Superior temporal gyrus (tissue), 1 donor: Measurements from ENCODE around the gene NMNAT2.
A peak's percentile ranks its signal among the peaks of the same experiment; 100 is the strongest.
"Not testable (repeated sequence)": the region's sequence is repeated elsewhere in the genome, so short reads cannot be mapped to it uniquely, and the experiment has no call there.

Source experiments
- DNase-seq: peaks from one replicate; pipeline ENCODE4 v3.0.0-alpha.2; 2016; ENCODE audit errors: extremely low spot score

NMNAT2 gene

GRCh38 chr1:183417772-183418491 lies at the start of gene NMNAT2:
TSS of gene NMNAT2 (minus strand) at chr1:183418380. CDS start at chr1:183418267, 113 bp downstream.
- DNase-seq, result peak; percentile 67

- DNase-seq, result no peak
Measured at GRCh38 chr1:183467687-183468086, 49.5 kb upstream of the NMNAT2 start.

GRCh38 chr1:183466781-183467180 lies 48.6 kb upstream of the NMNAT2 start:
- DNase-seq, result no peak

GRCh38 chr1:183463566-183463965 lies 45.4 kb upstream of the NMNAT2 start:
- no peak for DNase-seq

DNA sequence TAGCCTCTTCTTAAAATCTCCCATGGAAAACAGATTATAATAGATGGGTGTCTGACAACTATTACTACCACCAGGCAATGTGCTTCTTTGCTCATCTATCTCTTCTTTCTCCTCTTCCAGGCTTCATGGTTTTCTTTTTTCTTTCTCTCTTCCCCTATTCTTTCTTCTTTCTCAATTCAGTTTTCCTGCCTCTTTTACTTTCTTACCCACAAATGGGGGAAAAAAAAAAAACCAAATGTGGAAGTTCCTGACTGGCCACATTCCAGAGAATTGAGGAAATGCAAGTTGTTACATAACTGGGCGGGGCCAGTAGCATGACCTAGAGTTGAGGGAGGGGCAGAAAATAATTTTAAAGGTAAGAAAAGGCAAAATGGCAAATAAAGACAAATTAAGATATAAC lies 43.2 kb upstream of the NMNAT2 start:
- no peak for DNase-seq

- DNase-seq, result no peak
Measured at GRCh38 chr1:183460596-183460995, 42.4 kb upstream of the NMNAT2 start.

GRCh38 chr1:183457449-183457848 lies 39.3 kb upstream of the NMNAT2 start:
- DNase-seq, result no peak

GRCh38 chr1:183456826-183457225 lies 38.6 kb upstream of the NMNAT2 start:
- DNase-seq, result no peak

- DNase-seq, result no peak
Measured at GRCh38 chr1:183454377-183454776, 36.2 kb upstream of the NMNAT2 start.

- DNase-seq, result no peak
Measured at GRCh38 chr1:183450093-183450492, 31.9 kb upstream of the NMNAT2 start.

GRCh38 chr1:183449223-183449770 lies 31.1 kb upstream of the NMNAT2 start:
- DNase-seq, result no peak

DNA sequence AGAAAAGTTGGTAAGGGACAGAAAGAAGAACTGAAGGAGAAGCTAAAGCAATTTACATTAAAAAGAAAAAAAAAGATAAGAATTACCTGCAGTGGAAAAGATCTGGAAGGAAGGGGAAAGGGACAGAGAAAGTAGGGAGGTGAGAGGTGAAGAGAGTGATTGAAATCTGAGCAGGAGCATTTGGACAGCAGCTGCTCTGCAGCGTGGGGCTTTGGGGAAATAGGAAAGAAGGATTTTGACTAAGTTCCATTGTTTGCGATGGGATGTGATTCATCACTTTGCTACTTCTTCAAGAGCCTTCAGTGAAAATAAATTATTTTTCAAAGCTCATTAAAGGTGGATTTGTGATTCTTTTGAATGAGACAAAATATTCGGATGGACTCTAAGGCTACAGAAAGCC lies 26.1 kb upstream of the NMNAT2 start:
- no peak for DNase-seq

DNA sequence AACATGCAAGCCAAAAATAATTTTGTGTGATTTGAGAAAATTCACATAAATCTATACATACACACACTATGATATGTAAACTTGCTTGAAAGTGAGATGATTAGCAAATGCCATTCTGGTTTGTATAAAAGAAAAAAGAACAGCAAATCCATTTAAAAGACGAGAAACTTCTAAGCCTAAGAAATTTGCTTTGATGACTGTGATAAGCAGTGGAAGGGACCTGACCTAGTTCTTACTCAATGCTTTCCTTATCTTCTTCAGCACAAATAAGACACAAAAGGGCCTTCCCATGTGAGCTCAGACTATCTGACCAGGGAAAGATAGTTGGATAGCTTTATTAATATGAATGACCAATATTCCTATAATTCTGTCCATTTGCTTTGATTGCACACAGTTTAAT lies 25.3 kb upstream of the NMNAT2 start:
- peak; percentile 18 for DNase-seq

DNA sequence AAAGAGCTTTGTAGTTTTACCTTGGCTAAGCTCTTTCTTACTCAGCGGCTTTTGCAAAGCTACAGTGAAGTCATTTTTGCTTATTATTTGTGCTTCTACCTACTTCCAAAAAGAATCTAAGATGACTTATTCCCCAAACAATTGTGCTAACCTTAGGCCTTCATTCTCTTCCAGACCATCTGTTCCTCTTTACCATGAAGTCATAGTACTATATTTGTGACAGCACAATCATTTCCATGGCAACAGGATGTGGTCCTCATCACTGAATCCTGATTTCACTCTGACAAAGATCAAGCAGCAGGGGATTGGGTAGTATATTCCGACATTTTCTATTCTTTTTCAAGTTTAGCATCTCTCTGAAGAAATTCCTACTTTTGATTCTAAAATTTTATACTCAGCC lies 24.8 kb upstream of the NMNAT2 start:
- DNase-seq, result peak; percentile 61

- DNase-seq, result no peak
Measured at GRCh38 chr1:183438060-183438459, 19.9 kb upstream of the NMNAT2 start.

DNA sequence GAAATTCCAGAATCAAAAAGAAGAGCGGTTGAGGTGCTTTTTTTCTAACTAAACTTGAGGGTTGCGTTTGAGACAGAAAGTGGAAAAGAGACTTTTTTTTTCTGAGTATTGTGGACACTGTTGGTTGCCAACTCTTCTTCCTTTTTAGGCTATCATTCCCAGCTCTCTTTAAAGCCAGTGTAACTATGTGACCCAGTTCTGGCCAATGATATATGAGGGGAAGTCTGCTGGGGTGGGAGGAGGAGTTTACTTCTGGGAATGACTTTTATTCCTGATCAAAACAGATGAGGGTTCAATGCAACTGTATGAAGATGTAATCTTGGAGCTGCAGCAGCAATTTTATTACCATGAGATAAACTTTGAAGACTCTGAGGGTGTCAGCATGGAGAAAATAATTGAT lies 17.3 kb upstream of the NMNAT2 start:
- no peak for DNase-seq

GRCh38 chr1:183433703-183434102 lies 15.5 kb upstream of the NMNAT2 start:
- DNase-seq, result no peak

DNA sequence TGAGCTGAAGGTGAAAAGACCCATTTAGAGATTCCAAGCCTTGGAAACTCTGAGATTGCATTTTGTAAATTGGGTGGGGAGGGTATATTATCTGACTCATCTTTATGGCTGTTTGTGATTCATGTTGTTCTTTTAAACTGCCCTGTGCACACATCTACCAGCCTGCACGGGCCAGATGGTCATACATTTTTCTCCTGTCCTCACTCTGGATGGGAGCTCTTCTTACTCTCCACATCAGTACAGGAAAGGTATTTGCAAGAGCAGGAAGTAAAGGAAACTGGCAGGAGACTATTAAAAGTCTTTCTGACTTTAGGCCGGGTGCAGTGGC lies 14.3 kb upstream of the NMNAT2 start:
- DNase-seq, result no peak

GRCh38 chr1:183431840-183432547 lies 13.8 kb upstream of the NMNAT2 start:
- no peak for DNase-seq

- not testable (repeated sequence) for DNase-seq
Measured at GRCh38 chr1:183427591-183427990, 9.4 kb upstream of the NMNAT2 start.

GRCh38 chr1:183424691-183425090 lies 6.5 kb upstream of the NMNAT2 start:
- no peak for DNase-seq

- DNase-seq, result no peak
Measured at GRCh38 chr1:183423541-183423940, 5.4 kb upstream of the NMNAT2 start.

DNA sequence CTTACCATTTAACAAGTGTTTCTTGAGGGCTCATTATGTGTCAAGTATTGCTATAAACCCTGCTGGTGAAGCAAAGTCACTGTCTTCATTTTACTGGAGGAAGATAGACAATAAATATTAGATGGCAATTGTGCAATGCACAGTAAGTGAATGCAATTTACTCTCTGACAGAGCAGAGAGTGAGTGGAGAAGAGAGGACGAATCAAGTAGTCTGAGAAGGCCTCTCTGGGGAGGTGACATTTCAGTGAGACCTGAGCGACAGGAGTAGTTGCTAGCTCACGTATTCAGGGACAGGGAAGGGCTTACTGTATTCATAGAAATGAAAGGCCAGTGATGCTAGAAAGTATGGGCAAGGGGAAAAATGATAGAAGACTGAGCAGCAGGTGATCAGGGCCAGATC lies 1.2 kb upstream of the NMNAT2 start:
- DNase-seq, result no peak
